GM10266 (cell line): ENCODE results near the gene ANXA11.

Experiments
- DNase-seq: peaks from one replicate; pipeline ENCODE4 v3.0.0; 2012; ENCODE audit errors: extremely low spot score
- TF ChIP-seq, protein P1 (sequence below): IDR thresholded peaks from 2 replicates; pipeline ENCODE4 v1.5.1; 2012; ENCODE audit warnings: mild to moderate bottlenecking, low read depth; ENCODE audit not compliant: control insufficient read depth, insufficient read depth; ENCODE audit errors: missing control alignments

The ANXA11 gene

DNA sequence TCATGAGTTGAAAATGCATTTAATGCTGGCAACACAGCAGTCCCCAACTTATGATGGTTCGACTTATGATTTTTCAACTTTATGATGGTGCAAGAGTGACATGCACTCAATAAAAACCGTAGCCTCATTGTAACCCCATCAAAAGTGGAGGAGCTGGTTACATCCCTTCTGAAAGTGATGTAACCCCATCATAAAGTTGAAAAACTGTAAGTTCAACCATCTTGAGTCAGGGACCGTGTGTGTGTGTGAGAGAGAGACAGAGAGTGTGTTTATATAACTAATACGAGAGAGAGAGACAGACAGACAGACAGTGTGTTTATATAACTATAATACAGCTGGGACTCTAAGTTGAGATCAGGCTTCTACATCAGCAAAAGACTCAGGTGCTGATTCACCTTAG is 21.0 kb downstream of the ANXA11 start:
- DNase-seq: no peak
- TF ChIP-seq, protein P1, sequence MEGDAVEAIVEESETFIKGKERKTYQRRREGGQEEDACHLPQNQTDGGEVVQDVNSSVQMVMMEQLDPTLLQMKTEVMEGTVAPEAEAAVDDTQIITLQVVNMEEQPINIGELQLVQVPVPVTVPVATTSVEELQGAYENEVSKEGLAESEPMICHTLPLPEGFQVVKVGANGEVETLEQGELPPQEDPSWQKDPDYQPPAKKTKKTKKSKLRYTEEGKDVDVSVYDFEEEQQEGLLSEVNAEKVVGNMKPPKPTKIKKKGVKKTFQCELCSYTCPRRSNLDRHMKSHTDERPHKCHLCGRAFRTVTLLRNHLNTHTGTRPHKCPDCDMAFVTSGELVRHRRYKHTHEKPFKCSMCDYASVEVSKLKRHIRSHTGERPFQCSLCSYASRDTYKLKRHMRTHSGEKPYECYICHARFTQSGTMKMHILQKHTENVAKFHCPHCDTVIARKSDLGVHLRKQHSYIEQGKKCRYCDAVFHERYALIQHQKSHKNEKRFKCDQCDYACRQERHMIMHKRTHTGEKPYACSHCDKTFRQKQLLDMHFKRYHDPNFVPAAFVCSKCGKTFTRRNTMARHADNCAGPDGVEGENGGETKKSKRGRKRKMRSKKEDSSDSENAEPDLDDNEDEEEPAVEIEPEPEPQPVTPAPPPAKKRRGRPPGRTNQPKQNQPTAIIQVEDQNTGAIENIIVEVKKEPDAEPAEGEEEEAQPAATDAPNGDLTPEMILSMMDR: no peak

DNA sequence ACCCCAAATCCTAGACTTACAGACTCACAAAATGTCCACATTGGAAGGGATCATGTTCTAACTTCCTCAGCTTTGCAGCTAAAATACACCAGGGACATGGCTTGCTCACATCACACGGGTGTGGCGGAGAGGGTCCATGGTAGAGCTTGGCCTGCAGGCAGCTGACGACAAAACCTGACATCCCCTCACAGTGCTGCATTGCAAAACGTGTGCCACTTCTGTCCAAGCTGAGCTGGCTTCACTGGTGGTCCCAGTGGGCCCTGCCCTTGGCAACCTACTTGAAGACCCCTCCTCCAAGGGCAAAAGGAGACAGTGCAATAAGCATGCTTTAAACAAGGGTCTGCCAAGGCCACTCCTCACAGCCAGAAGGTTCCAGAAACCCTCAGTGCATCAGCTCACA is 21.9 kb downstream of the ANXA11 start:
- DNase-seq: no peak
- TF ChIP-seq, protein P1: no peak

DNA sequence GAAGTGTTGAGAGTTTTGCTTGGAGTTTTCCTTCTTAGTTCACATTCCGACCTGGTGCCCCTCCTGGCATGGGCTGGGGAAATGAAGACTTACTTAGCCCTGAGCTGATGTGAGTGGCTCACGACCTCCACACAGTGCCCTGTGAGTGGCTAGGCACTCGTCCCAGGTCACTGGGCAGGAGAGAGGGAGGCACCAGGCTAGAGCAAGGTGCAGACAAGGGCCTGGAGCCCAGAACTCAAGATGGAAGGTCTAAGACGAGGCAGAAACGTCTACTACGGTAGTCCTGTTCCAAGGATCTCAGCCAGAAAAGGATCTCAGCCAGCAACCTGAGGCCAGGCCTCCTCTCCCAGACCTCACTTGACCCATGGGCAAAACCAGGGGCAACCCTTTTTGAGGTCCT is 22.4 kb downstream of the ANXA11 start:
- DNase-seq: no peak

DNA sequence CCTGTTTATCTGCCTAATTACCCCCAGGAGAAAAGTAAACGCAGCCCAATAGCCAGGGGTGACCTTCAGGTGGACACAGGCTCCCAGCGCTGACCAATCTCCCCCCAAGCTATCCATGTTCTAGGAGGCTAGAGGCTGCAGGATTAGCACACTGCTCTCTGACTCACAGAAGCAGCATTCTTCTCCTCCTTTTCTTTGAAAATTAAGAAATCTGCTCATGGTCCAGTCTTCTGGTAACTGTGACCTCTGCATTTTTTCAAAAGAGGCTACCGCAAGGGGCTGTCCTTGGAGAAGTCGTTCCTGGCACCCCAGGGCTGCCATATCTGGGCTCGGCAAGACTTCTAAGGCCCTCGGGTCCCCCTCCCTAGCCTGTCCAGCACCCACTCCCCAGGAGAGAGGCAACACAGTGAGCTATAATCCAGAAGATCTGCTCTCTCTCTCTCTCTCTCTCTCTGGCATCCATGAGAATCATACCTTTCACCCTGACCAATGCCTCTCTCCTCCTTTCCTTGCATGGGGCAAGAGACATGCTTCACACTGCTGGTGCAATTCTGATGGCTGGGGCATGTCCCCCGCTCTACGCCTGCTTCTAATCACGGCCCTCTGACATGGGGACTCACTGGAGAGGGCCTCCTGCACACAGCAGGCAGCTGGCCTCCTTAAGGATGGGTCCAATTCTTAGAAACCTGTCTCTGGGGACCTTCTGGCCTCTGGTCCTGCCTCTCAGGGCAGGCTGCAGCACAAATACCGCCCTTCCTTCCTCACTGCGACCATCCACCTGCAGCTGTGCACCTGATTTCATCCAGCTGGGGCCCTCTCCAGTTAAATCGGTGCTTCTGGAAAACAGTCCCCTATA is 27.3 kb downstream of the ANXA11 start:
- no peak for DNase-seq
- TF ChIP-seq, protein P1: no peak

More for the DNA sequence above, 22.4 kb downstream of the ANXA11 start:
- TF ChIP-seq, protein P1: no peak

DNA sequence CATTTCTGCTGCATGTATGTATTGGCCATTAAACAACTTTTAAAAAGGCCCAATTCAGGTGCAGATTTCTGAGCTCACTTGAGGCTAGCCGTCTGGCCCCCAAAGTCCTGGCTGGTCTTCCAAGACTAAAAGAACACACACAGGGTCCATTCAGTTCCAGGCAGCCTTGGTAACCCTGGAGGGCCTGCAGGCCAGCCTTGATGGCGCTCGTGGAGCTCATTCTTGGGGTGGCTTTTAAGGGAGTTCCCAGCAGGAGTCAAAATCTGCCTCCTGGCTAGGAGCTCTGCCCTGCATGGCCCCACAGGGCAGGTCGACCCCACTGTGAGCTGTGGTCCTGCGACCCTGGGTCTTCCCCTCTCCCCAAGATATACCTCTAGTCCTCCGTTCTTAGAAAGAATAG is 28.8 kb downstream of the ANXA11 start:
- TF ChIP-seq, protein P1: no peak
- DNase-seq: no peak

DNA sequence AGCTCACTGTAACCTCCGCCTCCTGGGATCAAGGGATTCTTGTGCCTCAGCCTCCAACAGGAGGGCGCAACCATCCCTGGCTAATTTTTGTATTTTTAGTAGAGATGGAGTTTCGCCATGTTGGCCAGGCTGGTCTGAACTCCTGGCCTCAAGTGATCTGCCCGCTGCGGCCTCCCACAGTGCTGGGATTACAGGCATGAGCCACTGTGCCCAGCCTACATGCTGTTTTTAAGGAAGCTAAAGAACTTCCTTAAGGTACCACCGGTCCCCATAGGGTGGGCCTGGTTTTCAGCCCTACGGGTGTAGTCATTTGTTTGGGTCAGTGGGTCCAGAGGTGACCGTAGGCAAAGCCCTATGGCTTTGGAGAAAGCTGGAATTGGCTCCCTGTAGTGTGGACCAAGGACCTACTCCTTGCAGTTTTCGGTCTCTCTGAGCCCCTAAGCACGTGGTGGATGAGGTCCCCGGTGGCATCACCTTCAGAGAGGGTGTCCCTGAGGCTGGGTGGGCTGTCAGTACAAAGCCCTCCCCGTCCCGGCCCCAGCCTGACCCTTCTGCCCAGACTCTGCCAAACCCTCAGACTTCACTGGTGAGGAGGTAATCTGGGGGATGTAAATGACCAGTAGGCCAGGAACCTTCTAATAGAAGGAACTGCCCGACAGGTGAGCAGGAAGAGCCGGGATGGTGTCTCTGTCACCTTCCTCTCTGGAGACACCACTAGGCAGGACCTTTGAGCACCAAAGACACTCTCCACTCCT is 30.5 kb downstream of the ANXA11 start:
- TF ChIP-seq, protein P1: no peak

DNA sequence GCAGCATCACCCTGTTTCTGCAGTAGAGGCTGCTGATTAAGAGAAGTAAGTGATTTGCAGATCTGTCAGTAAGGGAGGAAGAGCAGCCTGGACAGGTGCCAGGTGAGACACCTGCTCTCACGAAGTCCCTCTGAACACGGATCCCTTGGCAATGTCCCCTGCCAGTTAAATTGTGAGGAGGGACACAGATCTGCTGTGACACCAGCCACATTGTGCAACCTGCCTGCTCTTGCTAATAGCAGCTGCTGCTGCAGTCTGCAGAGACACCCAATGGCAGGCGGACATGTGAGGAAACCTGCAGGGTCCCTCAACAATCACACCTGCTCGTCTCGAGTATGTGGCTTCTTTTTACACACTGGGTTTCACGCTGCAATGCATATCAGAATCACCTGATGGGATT is 31.9 kb downstream of the ANXA11 start:
- TF ChIP-seq, protein P1: no peak
- no peak for DNase-seq

More for the DNA sequence above, 30.5 kb downstream of the ANXA11 start:
- DNase-seq: no peak
